Measurements from ENCODE around the gene NUFIP1.
"Not testable (repeated sequence)": the region's sequence is repeated elsewhere in the genome, so short reads cannot be mapped to it uniquely, and the experiment has no call there.

Gene NUFIP1

GRCh38 chr13:44905556-44905955 lies 83.7 kb downstream of the NUFIP1 start:
- TF ChIP-seq Cebpa-rat (IDR thresholded peaks at IDR 0.05): no peak
- Histone ChIP-seq H3K36me3 (no peaks in the 10 kb centered on the region), H3K9ac (no peak overlapping the region), H3K4me1 (peaks cover 0 to 6% (median 4%) of the 10 kb centered on the region in 10 experiments; a peak in 7 of 20 replicates), H3K27me3 (no peaks in the 10 kb centered on the region), H3K4me2 (no peak overlapping the region), H4K20me1 (no peaks in the 10 kb centered on the region), H3K9me3 (replicated peaks in 1 of 11) (peaks cover 3 to 17% (median 6%) of the 10 kb centered on the region in 11 experiments; a peak in 20 of 22 replicates), H3K4me3 (no peak overlapping the region), H3K27ac (no peak overlapping the region)

- no peak overlapping the region for H3K9ac ChIP-seq
- no peak overlapping the region for H3K4me3 ChIP-seq
- no peaks in the 10 kb centered on the region for H3K36me3 ChIP-seq
- TF ChIP-seq Cebpa-rat (IDR thresholded peaks at IDR 0.05): no peak
- peaks cover 0 to 12% (median under 1%) of the 10 kb centered on the region in 11 experiments; a peak in 10 of 22 replicates for H3K9me3 ChIP-seq (replicated peaks in 1 of 11)
- H3K4me1 ChIP-seq: peaks cover 0 to 6% (median 4%) of the 10 kb centered on the region in 10 experiments; a peak in 7 of 20 replicates
- H3K4me2 ChIP-seq: no peak overlapping the region
- no peak overlapping the region for H3K27ac ChIP-seq
- no peaks in the 10 kb centered on the region for H3K27me3 ChIP-seq
- H4K20me1 ChIP-seq: no peaks in the 10 kb centered on the region
These were observed 84.3 kb downstream of the NUFIP1 start for GRCh38 chr13:44904967-44905366.

DNA sequence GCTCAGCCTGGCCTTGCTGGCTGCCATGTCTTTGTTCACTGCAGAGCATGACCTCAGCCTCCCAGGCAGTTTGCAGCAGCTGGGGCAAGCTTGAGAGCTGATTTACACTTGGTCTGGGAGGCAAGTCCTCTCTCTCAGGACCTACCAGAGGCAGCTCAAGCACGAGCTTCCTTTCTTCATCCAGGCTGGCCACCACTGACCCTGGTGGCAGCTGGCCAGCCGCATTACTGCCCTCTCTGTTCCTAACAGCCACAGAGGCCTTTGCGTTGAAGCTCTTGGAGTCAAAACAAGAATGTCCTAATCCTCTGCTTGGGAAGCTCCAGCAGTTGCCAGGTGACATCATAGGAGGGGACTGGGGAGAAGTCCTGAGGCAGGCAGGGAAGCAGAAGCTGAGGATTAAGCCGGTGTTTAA lies 85.7 kb downstream of the NUFIP1 start:
- peaks cover 0 to 1% (median under 1%) of the 10 kb centered on the region in 10 experiments; a peak in 3 of 20 replicates for H3K4me1 ChIP-seq
- no peaks in the 10 kb centered on the region for H3K36me3 ChIP-seq
- no peaks in the 10 kb centered on the region for H3K27me3 ChIP-seq
- no peak overlapping the region for H3K27ac ChIP-seq
- H3K4me3 ChIP-seq: no peak overlapping the region
- H4K20me1 ChIP-seq: no peaks in the 10 kb centered on the region
- H3K4me2 ChIP-seq: no peak overlapping the region
- no peak for TF ChIP-seq Cebpa-rat (IDR thresholded peaks at IDR 0.05)
- H3K9ac ChIP-seq: no peak overlapping the region
- H3K9me3 ChIP-seq (replicated peaks in 1 of 11): peaks cover 0 to 12% (median 0%) of the 10 kb centered on the region in 11 experiments; a peak in 3 of 22 replicates

DNA sequence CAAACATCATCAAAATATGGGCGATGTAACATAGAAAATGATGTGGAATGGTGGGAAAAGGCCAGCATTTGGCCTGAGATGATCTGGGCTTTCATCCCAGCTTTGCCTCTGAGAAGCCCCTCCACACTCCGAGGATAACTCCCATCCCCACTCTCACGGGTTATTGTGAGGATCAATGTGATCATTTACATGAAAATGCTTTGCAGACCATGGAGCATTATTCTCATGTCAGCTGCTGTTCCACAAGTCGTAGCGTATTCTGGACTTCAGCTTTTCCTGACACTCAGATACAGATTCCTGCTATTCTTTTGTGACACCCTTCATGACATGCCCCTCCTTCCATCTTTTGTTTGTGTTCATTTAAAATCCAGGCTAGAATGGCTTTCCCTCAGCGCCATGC lies 86.5 kb downstream of the NUFIP1 start:
- no peak overlapping the region for H3K27ac ChIP-seq
- no peak overlapping the region for H3K4me3 ChIP-seq
- no peaks in the 10 kb centered on the region for H3K36me3 ChIP-seq
- no peaks in the 10 kb centered on the region for H3K27me3 ChIP-seq
- H3K9ac ChIP-seq: no peak overlapping the region
- H3K4me2 ChIP-seq: no peak overlapping the region
- TF ChIP-seq Cebpa-rat (IDR thresholded peaks at IDR 0.05): no peak
- H3K4me1 ChIP-seq: no peaks in the 10 kb centered on the region
- H3K9me3 ChIP-seq (replicated peaks in 1 of 11): peaks cover 0 to 12% (median 0%) of the 10 kb centered on the region in 11 experiments; a peak in 3 of 22 replicates
- no peaks in the 10 kb centered on the region for H4K20me1 ChIP-seq

- no peaks in the 10 kb centered on the region for H3K4me1 ChIP-seq
- H3K9me3 ChIP-seq (replicated peaks in 1 of 11): peaks cover 0 to 12% (median 0%) of the 10 kb centered on the region in 11 experiments; a peak in 3 of 22 replicates
- no peak overlapping the region for H3K4me3 ChIP-seq
- H3K27ac ChIP-seq: no peak overlapping the region
- H3K4me2 ChIP-seq: no peak overlapping the region
- no peaks in the 10 kb centered on the region for H3K27me3 ChIP-seq
- TF ChIP-seq Cebpa-rat (IDR thresholded peaks at IDR 0.05): no peak
- H3K9ac ChIP-seq: no peak overlapping the region
- no peaks in the 10 kb centered on the region for H4K20me1 ChIP-seq
- no peaks in the 10 kb centered on the region for H3K36me3 ChIP-seq
These were observed 89.3 kb downstream of the NUFIP1 start for GRCh38 chr13:44899967-44900366.

- not testable (repeated sequence) for H3K4me2 ChIP-seq, H3K36me3 ChIP-seq, H3K9ac ChIP-seq, H4K20me1 ChIP-seq, H3K27me3 ChIP-seq, H3K27ac ChIP-seq, H3K4me3 ChIP-seq, H3K4me1 ChIP-seq
- peaks cover 0 to 12% (median 0%) of the 10 kb centered on the region in 11 experiments; a peak in 3 of 22 replicates for H3K9me3 ChIP-seq (replicated peaks in 1 of 11)
These were observed 91.0 kb downstream of the NUFIP1 start for GRCh38 chr13:44898308-44898707.

DNA sequence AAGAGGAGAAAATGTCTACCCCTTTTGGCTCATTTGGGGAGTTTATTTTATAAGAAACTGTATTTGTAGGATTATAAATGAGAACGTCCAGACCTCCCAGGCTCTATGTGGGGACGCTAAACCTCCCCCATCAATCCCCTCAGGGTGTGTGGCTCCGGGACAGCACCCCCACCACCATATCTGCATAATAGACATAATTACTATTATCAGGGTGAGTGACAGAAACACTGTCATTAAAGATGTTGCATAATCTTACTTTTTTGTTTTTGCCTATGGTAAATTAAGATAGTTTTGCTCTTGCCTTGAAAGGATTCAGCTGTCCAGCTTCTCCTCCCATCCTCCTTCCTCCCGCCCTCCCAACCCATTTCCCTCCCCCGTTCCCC lies 93.3 kb downstream of the NUFIP1 start:
- Histone ChIP-seq H3K4me3 (no peak overlapping the region), H3K9ac (no peak overlapping the region), H3K27me3 (no peaks in the 10 kb centered on the region), H3K9me3 (replicated peaks in 1 of 11) (no peaks in the 10 kb centered on the region), H3K4me2 (no peak overlapping the region), H4K20me1 (no peaks in the 10 kb centered on the region), H3K36me3 (no peaks in the 10 kb centered on the region), H3K27ac (no peak overlapping the region), H3K4me1 (no peaks in the 10 kb centered on the region)
- no peak for TF ChIP-seq Cebpa-rat (IDR thresholded peaks at IDR 0.05)

DNA sequence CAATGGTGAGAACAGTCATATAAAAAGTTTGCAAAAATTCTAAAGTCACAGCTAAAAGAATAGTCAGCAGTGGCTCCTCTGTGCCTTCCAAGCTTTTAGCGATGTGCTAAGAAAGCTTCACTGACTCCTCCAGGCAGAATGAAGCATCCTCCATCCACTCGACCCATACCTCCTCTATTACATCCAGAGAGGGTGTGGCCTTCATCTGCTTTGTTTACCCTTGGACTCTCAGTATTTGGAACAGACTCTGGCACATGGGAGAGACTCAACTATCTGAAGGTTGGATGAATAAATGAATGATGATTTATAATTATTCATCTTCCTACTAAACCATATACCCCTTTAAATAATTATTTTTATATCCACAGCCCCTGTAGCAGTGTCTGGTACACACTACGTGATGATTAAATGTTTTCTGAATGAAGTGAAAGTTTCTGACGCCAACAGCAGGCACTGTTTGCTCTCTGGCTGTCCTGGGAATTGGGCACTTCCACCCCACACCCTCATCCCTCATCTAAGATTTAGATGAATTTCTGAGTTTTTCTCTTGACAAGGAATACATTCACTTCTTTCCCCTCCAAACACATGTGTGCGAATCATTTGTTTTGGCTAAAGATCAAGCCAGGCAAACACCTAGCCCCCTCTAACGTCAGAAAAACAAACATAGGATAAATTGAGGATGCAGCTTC lies 93.9 kb downstream of the NUFIP1 start:
- Histone ChIP-seq H3K4me1 (peaks cover 0 to 1% (median 0%) of the 10 kb centered on the region in 10 experiments; a peak in 4 of 20 replicates), H3K27me3 (no peaks in the 10 kb centered on the region), H3K4me3 (no peak overlapping the region), H3K9ac (no peak overlapping the region), H4K20me1 (no peaks in the 10 kb centered on the region), H3K4me2 (no peak overlapping the region), H3K36me3 (no peaks in the 10 kb centered on the region), H3K27ac (no peak overlapping the region), H3K9me3 (replicated peaks in 1 of 11) (no peaks in the 10 kb centered on the region)
- TF ChIP-seq Cebpa-rat (IDR thresholded peaks at IDR 0.05): no peak

GRCh38 chr13:44894001-44894770 lies 95.1 kb downstream of the NUFIP1 start:
- H3K36me3 ChIP-seq: no peaks in the 10 kb centered on the region
- no peak overlapping the region for H3K27ac ChIP-seq
- peaks cover 0 to 10% (median 0%) of the 10 kb centered on the region in 10 experiments; a peak in 5 of 20 replicates for H3K4me1 ChIP-seq
- H3K4me2 ChIP-seq: no peak overlapping the region
- no peaks in the 10 kb centered on the region for H3K27me3 ChIP-seq
- H3K9me3 ChIP-seq (replicated peaks in 1 of 11): no peaks in the 10 kb centered on the region
- TF ChIP-seq Cebpa-rat (IDR thresholded peaks at IDR 0.05): no peak
- H4K20me1 ChIP-seq: no peaks in the 10 kb centered on the region
- H3K4me3 ChIP-seq: no peak overlapping the region
- no peak overlapping the region for H3K9ac ChIP-seq
